Stimulated activated memory B cell treated with anti-CD40 and anti-IgM and Interleukin-4, amounts not matched to agents 10 μg/mL and 1 μg/mL and 100 μg/mL, for 72 hours (primary cell): ENCODE data around the gene SLC4A2.

Experiments
- ATAC-seq: fragments of 150-1000 bp; cut with Tn5 transposase; 2 replicates; pipeline ENCODE4 v1.10.0; 2021
- H3K27ac Mint-ChIP-seq: one replicate; pipeline ENCODE4 v1.8.0; 2022; ENCODE audit warnings: mild to moderate bottlenecking, mixed read lengths
- H3K27me3 Mint-ChIP-seq: one replicate; pipeline ENCODE4 v1.8.0; 2022; ENCODE audit warnings: mixed read lengths
- H3K36me3 Mint-ChIP-seq: one replicate; pipeline ENCODE4 v1.8.0; 2022; ENCODE audit warnings: mixed read lengths
- H3K4me1 Mint-ChIP-seq: one replicate; pipeline ENCODE4 v1.8.0; 2022; ENCODE audit warnings: mixed read lengths
- H3K4me3 Mint-ChIP-seq: one replicate; pipeline ENCODE4 v1.8.0; 2022; ENCODE audit warnings: mild to moderate bottlenecking, moderate library complexity, mixed read lengths
- H3K9me3 Mint-ChIP-seq: one replicate; pipeline ENCODE4 v1.8.0; 2022; ENCODE audit warnings: mixed read lengths

SLC4A2 gene

DNA sequence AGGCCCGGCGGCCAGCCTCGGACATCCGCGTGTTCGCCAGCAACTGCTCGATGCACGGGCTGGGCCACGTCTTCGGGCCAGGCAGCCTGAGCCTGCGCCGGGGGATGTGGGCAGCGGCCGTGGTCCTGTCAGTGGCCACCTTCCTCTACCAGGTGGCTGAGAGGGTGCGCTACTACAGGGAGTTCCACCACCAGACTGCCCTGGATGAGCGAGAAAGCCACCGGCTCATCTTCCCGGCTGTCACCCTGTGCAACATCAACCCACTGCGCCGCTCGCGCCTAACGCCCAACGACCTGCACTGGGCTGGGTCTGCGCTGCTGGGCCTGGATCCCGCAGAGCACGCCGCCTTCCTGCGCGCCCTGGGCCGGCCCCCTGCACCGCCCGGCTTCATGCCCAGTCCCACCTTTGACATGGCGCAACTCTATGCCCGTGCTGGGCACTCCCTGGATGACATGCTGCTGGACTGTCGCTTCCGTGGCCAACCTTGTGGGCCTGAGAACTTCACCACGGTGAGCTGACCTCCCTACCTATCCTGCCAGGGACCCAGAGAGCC, 10.4 kb upstream of the SLC4A2 start:
- no peak for ATAC-seq
- Mint-ChIP-seq H3K27me3 (peaks cover 27% of the 10 kb centered on the region), H3K4me1 (peaks cover 10% of the 10 kb centered on the region), H3K9me3 (no peaks in the 10 kb centered on the region), H3K27ac (no peak overlapping the region), H3K4me3 (no peak overlapping the region), H3K36me3 (peaks cover 21% of the 10 kb centered on the region)

DNA sequence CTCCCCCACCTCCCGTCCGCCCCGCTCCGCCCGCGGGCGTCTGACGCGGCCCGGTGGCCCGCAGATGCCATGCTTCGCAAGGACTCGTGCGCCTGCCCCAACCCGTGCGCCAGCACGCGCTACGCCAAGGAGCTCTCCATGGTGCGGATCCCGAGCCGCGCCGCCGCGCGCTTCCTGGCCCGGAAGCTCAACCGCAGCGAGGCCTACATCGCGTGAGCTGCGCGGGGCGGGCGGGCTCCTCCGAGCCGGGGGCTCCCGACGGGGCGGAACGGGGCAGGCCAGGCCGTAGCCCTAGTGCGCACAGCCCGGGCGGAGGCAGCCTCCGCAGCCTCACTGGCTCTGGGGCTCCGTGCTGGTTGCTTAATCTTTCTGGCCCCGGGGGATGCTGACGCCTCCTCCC, 8.3 kb upstream of the SLC4A2 start:
- Mint-ChIP-seq H3K4me3 (no peak overlapping the region), H3K36me3 (peaks cover 31% of the 10 kb centered on the region), H3K4me1 (peaks cover 10% of the 10 kb centered on the region), H3K27ac (no peak overlapping the region), H3K9me3 (no peaks in the 10 kb centered on the region), H3K27me3 (peaks cover 27% of the 10 kb centered on the region)
- peak; percentile 14 for ATAC-seq

DNA sequence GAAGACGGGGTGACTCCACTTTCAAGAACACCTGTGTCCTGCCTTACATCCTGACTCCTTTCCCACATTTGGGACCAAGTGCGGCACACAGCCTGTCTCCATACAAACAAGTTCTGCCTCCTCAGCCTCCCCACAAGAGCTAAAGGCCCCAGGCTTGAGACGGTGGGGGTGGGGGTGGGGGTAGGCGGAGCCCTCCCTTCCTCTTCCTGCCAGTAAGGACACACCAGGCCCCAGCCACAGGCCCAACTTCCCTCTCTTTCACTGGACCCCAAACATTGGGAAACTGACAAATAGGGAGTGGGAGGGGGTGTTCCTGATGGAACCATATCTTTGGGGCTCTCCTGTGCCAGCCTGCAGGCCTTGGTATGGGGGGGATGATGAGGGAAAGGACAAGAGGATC, 6.3 kb upstream of the SLC4A2 start:
- Mint-ChIP-seq H3K27me3 (peaks cover 27% of the 10 kb centered on the region), H3K27ac (no peak overlapping the region), H3K4me3 (no peak overlapping the region), H3K9me3 (no peaks in the 10 kb centered on the region), H3K4me1 (peaks cover 23% of the 10 kb centered on the region), H3K36me3 (peaks cover 31% of the 10 kb centered on the region)
- ATAC-seq, result no peak

DNA sequence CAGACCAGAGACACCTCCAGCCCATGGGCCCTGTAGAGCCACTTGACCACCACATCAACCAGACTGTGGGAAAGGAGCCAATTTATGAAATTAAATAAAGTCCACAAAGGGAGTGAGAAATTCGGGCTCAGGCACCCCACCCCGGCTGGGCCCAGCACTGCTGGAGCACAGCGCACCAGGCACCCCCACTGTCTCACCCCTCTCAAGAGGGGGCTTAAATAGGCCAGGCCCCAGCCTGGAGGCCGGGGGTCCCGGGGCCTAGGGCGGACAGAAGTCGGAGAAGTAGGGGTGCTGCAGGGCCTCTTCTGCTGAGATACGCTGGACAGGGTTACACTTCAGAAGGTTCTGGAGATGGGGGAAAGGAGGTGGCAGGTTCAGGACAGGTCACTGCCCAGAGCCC, 5.6 kb upstream of the SLC4A2 start:
- H3K36me3 Mint-ChIP-seq, result peaks cover 31% of the 10 kb centered on the region
- H3K4me3 Mint-ChIP-seq, result no peak overlapping the region
- H3K27ac Mint-ChIP-seq, result no peak overlapping the region
- no peaks in the 10 kb centered on the region for H3K9me3 Mint-ChIP-seq
- peaks cover 25% of the 10 kb centered on the region for H3K4me1 Mint-ChIP-seq
- ATAC-seq, result no peak
- peaks cover 27% of the 10 kb centered on the region for H3K27me3 Mint-ChIP-seq

DNA sequence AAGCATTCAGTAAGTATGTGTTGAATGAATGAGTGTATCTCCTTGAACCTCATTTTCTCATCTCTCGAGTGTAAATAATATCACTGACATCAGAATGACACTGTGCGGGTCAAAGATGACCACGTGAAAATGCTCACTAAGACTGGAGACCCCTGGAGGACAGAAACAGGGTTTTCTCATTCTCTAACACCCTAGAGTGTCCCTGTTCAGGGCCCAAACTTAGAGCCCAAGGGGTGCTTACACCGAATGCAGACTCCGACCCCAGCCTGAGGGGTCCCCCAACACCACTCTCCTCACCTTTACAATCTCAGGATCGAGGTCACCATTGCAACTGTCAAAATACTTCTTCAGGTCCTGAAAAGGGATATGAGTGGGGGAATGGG, 3.1 kb upstream of the SLC4A2 start:
- ATAC-seq, result no peak
- H3K4me3 Mint-ChIP-seq, result peak overlapping the region; percentile 88
- H3K4me1 Mint-ChIP-seq, result peaks cover 44% of the 10 kb centered on the region
- H3K9me3 Mint-ChIP-seq, result no peaks in the 10 kb centered on the region
- no peak overlapping the region for H3K27ac Mint-ChIP-seq
- peaks cover 16% of the 10 kb centered on the region for H3K27me3 Mint-ChIP-seq
- H3K36me3 Mint-ChIP-seq, result peaks cover 31% of the 10 kb centered on the region

DNA sequence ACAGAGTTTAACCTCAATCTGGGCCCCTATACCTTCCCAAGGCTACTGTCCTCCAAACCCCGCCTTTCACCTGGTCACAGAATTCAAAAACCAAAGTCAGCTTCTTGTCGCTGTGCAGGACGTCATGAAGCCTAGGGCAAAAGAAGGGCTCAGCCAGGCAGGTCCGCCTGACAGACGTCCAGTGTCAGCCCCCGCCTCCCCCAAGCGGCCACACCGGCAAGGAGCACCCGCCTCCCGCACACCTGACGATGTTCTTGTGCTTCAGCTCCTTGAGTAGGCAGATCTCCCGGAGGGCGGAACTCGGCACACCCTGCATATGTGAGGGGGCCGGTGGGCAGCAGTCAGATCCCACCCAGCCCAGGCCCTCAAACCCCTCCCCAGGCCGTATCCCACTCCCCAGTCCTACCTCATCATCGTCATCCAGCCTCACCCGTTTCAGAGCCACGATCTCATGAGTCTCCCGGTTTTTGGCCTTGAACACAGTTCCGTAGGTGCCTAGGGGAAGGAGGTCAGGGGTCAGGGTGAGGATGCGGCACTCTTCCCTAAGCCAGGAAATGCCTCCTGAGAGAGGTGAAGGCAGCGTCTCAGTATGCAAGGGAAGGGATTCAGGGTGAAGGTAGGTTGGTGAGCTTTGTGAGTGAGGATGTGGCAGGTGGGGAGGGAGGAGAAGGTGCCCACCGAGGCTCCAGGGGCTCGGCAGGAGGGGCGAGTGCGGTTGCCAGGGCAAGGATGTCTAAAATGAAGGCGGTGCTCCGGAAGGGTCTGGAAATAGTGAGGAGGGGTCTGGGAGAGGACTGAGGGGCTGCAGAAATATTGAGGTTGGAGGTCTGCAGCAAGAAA, 2.5 kb upstream of the SLC4A2 start:
- no peak for ATAC-seq
- Mint-ChIP-seq H3K9me3 (no peaks in the 10 kb centered on the region), H3K27ac (peak overlapping the region; percentile 86), H3K4me1 (peaks cover 45% of the 10 kb centered on the region), H3K27me3 (peaks cover 11% of the 10 kb centered on the region), H3K4me3 (peak overlapping the region; percentile 88), H3K36me3 (peaks cover 31% of the 10 kb centered on the region)

DNA sequence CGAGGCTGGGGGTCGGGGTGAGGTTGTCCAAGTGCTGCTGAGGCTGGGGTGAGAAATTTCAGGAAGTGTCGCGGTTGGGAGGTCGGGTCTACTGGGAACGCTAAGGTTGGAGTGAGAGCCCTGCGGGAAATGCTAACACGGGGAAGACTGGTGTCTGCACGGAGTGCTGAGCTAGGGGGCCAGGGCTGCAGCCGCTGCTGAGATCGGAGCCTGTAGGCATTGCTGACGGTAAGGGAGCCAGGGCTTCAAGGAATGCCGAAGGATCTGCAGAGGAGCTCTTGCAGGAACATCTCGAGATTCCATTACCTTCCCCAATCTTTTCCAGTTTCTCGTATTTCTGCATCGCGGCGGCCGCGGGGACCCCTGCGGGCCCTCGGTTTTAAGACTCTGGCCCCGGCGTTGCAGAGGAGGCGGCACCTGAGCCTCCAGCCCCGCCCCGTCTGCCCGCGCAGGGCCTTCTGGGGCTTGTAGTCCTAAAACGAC, 1.8 kb upstream of the SLC4A2 start, which contains the start of gene CDK5:
CDK5 (minus strand) TSS at position 392 of the 483 bp plus-strand sequence; CDS start at position 343, 49 bp downstream.
- H3K27me3 Mint-ChIP-seq, result peaks cover 5% of the 10 kb centered on the region
- peaks cover 46% of the 10 kb centered on the region for H3K4me1 Mint-ChIP-seq
- peak within 1 kb of the TSS; percentile 88 for H3K4me3 Mint-ChIP-seq
- H3K9me3 Mint-ChIP-seq, result no peaks in the 10 kb centered on the region
- H3K36me3 Mint-ChIP-seq, result peaks cover 28% of the 10 kb centered on the region
- H3K27ac Mint-ChIP-seq, result peak within 1 kb of the TSS; percentile 86
- ATAC-seq, result peak; percentile 0

DNA sequence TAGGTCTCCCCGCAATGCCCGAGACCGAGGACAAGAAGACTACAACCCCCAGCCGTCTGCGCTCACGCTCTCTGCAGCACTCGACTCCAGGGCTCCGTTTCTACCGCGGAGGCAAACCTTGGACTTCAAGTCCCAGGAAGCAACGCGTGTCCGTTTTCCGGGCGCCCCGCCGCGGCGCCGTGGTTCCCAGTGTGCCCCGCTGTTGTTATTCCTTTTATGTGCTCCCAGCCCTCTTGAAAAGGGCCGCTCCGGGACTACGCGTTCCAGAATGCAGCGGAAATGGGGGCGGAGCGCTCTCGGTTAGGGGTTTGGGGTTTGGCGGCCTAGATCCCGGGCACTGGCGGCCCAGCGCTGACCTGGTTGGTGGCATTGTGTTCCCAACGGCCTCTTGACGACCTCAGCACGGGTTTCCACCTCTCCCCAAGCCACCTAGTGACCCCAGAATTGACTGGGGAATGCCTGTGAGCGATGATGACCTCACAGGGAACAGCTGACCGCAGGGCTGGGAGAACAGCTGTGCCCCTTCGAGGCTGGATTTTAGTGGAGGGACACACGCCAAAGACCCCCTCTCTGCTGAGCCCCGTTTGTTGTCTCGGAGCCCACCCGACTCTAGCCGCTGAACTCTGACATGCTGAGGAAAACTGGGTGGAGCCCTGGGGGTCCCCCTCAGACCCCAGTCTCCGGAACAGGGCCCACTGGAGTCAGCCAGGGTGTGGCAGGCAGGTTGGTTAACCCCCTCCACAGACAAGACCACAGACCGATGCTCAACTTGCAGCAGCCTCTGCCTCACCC, 1.2 kb upstream of the SLC4A2 start:
- no peaks in the 10 kb centered on the region for H3K27me3 Mint-ChIP-seq
- H3K36me3 Mint-ChIP-seq, result peaks cover 23% of the 10 kb centered on the region
- peak overlapping the region; percentile 88 for H3K4me3 Mint-ChIP-seq
- H3K9me3 Mint-ChIP-seq, result no peaks in the 10 kb centered on the region
- peak overlapping the region; percentile 86 for H3K27ac Mint-ChIP-seq
- peaks cover 46% of the 10 kb centered on the region for H3K4me1 Mint-ChIP-seq
- ATAC-seq, result peak; percentile 95

DNA sequence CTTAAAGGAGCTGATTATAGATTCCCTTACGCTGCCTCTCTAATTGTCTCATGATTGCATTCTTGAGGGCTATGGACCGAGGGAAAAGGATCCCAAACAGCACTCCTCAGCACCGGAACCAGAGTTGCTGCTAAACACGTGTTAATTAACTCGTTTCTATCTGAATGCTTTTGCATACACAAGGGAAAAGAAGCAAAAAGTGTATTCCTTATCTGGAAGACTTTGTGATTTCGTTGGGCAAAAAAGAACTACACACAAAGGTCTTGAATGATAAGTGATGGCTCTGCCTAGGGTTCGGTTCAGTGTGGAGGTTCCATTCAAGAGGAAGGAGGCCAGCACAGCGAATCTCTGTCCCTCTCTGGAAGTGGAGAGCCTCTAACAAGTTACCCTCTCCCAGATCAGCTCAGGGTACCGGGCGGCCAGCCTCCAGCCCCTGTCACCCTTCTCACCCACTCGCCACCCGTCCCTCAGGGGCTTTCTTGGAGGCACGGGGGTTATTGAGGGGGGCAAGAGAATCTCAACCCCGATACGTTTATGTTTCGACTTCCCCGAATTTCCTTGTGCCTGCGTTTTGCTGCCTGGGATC, 515 bp upstream of the SLC4A2 start:
- H3K4me1 Mint-ChIP-seq, result peaks cover 46% of the 10 kb centered on the region

DNA sequence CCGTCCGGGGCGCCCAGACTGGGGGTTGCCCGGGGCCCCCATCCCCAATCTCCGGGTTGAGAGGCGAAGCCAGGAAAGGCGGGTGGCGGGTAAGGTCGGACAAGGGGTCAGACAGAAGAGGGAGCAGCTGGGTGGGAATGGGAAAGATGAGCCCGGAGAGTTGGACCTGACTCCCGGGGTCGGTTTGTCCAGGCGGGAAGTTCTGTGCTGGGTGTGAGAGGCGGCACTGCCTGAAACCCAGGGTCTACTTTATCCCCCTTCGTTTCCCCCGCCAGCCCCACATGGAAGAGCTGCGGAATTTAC, 675 bp downstream of the SLC4A2 start:
- H3K27me3 Mint-ChIP-seq, result no peaks in the 10 kb centered on the region
- ATAC-seq, result no peak
- H3K36me3 Mint-ChIP-seq, result peaks cover 14% of the 10 kb centered on the region
- peak overlapping the region; percentile 88 for H3K4me3 Mint-ChIP-seq
- peak overlapping the region; percentile 86 for H3K27ac Mint-ChIP-seq
- H3K4me1 Mint-ChIP-seq, result peaks cover 46% of the 10 kb centered on the region
- H3K9me3 Mint-ChIP-seq, result no peaks in the 10 kb centered on the region

More for the DNA sequence above, 515 bp upstream of the SLC4A2 start:
- Mint-ChIP-seq H3K4me3 (peak overlapping the region; percentile 88), H3K9me3 (no peaks in the 10 kb centered on the region), H3K27ac (peak overlapping the region; percentile 86), H3K36me3 (peaks cover 20% of the 10 kb centered on the region), H3K27me3 (no peaks in the 10 kb centered on the region)
- ATAC-seq, result no peak

DNA sequence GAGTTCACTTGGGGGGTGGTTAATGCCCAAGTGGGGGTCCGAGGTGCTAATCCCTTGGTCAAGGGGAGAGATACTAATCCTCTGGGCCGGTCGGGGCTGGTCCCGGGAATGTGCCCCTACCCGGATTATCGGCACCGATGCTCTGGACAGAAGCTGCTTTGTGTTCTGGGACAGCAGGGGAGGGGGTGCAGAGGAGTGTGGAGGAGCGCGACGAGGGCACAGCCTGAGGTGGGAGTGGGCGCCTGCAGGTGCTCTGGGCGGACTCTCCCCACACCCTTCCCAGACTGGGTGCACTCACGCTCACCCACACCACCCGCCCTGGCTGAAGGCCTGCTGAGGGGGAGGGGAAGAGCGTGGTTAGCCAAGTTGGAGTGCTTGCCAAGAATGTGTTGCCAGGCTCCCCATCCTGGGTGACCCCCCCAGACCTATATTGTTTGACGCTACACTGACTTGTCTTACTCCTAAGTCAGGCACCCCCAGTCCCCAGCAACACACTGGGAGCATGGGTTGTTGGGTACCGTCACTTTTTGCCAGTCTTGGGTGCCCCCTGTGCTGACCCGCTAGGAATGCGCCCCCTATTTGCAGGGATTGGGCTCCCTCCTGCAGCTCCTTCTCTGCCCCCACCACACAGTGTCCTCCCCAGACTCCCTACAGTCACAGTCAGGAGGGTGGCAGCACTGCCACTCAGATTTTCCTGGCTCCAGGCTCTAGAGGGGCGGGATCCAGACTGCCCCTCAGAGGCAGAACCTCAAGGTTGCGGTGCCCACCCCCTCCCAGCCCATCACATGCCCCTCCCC, 1.2 kb downstream of the SLC4A2 start:
- Mint-ChIP-seq H3K9me3 (no peaks in the 10 kb centered on the region), H3K4me3 (peak overlapping the region; percentile 88), H3K27me3 (no peaks in the 10 kb centered on the region), H3K4me1 (peaks cover 50% of the 10 kb centered on the region), H3K36me3 (peaks cover 17% of the 10 kb centered on the region), H3K27ac (peak overlapping the region; percentile 86)
- ATAC-seq, result no peak

DNA sequence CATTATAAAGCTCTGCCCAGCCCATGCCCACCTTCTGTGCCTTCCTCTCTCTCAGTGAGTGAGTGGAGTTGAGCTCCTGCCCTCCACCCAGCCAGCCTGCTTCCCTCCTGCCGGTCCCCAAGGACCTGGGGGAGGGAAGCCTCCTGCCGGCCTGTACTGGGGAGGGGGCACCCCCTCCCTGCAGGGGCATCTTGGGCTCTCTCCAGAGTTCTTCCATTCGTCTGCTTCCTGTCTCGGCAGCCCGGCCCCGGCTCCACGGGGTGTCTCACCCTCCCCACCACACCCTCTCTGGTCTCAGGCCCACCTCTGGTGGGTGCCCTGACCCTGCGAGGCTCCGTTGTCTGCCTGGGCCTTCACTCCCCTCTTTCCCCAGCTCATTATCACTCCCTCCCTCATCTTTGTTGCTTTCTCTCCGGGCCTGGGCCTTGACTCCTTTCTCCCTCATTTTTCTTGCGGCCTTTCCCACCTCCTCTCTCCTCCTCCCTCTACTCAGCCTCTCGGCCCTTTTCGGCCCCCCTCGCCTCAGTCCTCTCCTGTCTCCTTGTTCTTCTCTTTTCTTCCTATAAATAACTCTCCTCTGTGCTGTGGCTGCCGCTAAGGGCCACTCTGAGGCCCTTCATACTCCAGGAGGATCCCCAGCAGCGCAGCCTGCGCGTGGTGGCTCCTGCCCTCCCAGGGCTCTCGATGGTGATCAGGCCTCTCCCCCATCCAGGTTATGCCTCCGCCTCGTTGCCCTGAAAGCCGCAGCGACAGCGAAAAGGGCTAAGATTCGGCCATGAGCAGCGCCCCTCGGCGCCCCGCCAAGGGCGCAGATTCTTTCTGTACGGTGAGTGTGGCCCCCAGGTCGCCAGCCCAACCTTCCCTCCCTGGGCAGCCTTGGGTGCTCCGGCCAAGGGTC, 2.1 kb downstream of the SLC4A2 start:
- H3K27ac Mint-ChIP-seq, result peak overlapping the region; percentile 86
- H3K9me3 Mint-ChIP-seq, result no peaks in the 10 kb centered on the region
- no peaks in the 10 kb centered on the region for H3K27me3 Mint-ChIP-seq
- H3K4me3 Mint-ChIP-seq, result peak overlapping the region; percentile 88
- no peak for ATAC-seq
- H3K4me1 Mint-ChIP-seq, result peaks cover 49% of the 10 kb centered on the region
- H3K36me3 Mint-ChIP-seq, result peaks cover 16% of the 10 kb centered on the region

DNA sequence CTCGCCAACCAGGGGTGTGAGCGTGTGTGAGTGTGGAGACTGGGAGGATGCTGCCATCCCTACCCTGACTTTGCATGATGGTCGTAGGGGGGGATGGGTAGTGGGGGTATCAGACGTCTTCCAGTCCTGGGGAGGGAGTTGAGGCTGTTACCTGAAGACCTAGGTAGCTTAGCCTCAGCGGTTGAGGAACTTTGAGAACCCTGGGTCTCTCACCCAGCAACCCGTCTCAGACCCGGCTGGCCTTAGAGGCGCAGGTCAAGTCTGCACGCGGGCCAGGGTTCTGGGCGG, 2.7 kb downstream of the SLC4A2 start:
- H3K4me3 Mint-ChIP-seq, result peak overlapping the region; percentile 88
- H3K27ac Mint-ChIP-seq, result no peak overlapping the region
- peaks cover 16% of the 10 kb centered on the region for H3K36me3 Mint-ChIP-seq
- H3K27me3 Mint-ChIP-seq, result no peaks in the 10 kb centered on the region
- no peak for ATAC-seq
- no peaks in the 10 kb centered on the region for H3K9me3 Mint-ChIP-seq
- H3K4me1 Mint-ChIP-seq, result peaks cover 43% of the 10 kb centered on the region
